Sigmoid colon (tissue), 7 donors: ENCODE measurements around the gene ZNF786. TPM values are rescaled to one million over a fixed set of nuclear protein-coding genes. Genes with fewer than 3 reads are reported as not detected.

ENCODE experiments used
- DNase-seq: peaks from one replicate; pipeline ENCODE4 v3.0.0-alpha.2; 2019
- H3K27ac ChIP-seq, 4 donors: fragments of 200-600 bp; sonication (generic); one replicate each; pipeline ENCODE4 v1.5.1; 2016 to 2019; ENCODE audit warnings: mild to moderate bottlenecking in 1 of 4
- H3K27me3 ChIP-seq, 3 donors: fragments of 200-600 bp; sonication (generic); one replicate each; pipeline ENCODE4 v1.5.1; 2019; ENCODE audit warnings: mild to moderate bottlenecking in 1 of 3
- H3K36me3 ChIP-seq, 4 donors: fragments of 200-600 bp; sonication (generic); one replicate each; pipeline ENCODE4 v1.5.1; 2016 to 2019
- H3K4me1 ChIP-seq, 4 donors: fragments of 200-600 bp; sonication (generic); one replicate each; pipeline ENCODE4 v1.5.1; 2017 to 2019
- H3K4me3 ChIP-seq, 4 donors: fragments of 200-600 bp; sonication (generic); one replicate each; pipeline ENCODE4 v1.5.1; 2017 to 2019; ENCODE audit warnings: mild to moderate bottlenecking in 2 of 4, moderate library complexity in 1 of 4
- H3K9me3 ChIP-seq, 4 donors: fragments of 200-600 bp in 3 of 4; sonication (generic) in 3 of 4; one replicate each; pipeline versions ENCODE4 v1.5.1 to v1.6.1; 2013 to 2019
- CTCF ChIP-seq, 4 experiments: fragments of 450-650 bp in 3 of 4; fragments of 200-600 bp in 1 of 4; IDR thresholded peaks; one replicate each; pipeline ENCODE4 v1.5.1; 2016 to 2019; ENCODE audit warnings: antibody characterized with exemption in 4 of 4, mild to moderate bottlenecking in 3 of 4, moderate library complexity in 2 of 4
- EP300 ChIP-seq, 4 donors: sonication (generic); formaldehyde crosslinking; IDR thresholded peaks; one replicate each; pipeline ENCODE4 v1.6.1; 2017; ENCODE audit warnings: antibody characterized with exemption in 4 of 4
- POLR2A ChIP-seq, 2 donors: fragments of 450-650 bp; IDR thresholded peaks; one replicate each; pipeline ENCODE4 v1.6.1; 2016; ENCODE audit warnings: antibody characterized with exemption in 2 of 2, mild to moderate bottlenecking in 2 of 2, moderate library complexity in 2 of 2
- POLR2AphosphoS5 ChIP-seq, 4 donors: sonication (generic); formaldehyde crosslinking; IDR thresholded peaks; one replicate each; pipeline ENCODE4 v1.6.1; 2017; ENCODE audit warnings: antibody characterized with exemption in 4 of 4
- WGBS, 2 donors: extraction: QIAGEN DNeasy Blood & Tissue Kit; methylation state at CpG; one replicate each; pipeline ENCODE4 v1.1.7; 2013; 5-methylcytosine and 5-hydroxymethylcytosine counted together
- intact Hi-C: fragments of 100-400 bp; cut with DNase I; formaldehyde crosslinking; loops from one replicate; pipeline ENCODE4 v1.15.1; 2023
- polyA plus RNA-seq, 3 donors: library from polyadenylated mRNA; stranded (reverse); fragments of 200-250 nt; gene quantifications; one replicate each; pipeline ENCODE4 v1.2.3, GENCODE V29; 2013
- total RNA-seq, 4 donors: library from RNA; depleted of rRNA; stranded (reverse); fragments of >200 nt; gene quantifications; one replicate each; pipeline ENCODE4 v1.1.0, GENCODE V29; 2016
- donor health status: healthy with polysubstance abuse.
- donor health status: Bipolar disorder and iron deficiency.
- donor health status: healthy.

Gene ZNF786
- total and polyA plus RNA-seq, 7 donors = 0.60 to 6.9 (median 3.8) TPM

GRCh38 chr7:149053885-149054284 is 36.6 kb downstream of the ZNF786 start:
- Histone ChIP-seq H3K27ac (no peak overlapping the region), H3K36me3 (no peaks in the 10 kb centered on the region), H3K27me3 (no peaks in the 10 kb centered on the region), H3K4me3 (no peak overlapping the region), H3K4me1 (no peaks in the 10 kb centered on the region), H3K9me3 (no peaks in the 10 kb centered on the region)
- WGBS, 2 donors = 89 to 93% methylated on average over 8 of the region's 8 CpGs
- no peak for DNase-seq
- intact Hi-C loops = no loop called here
- no peak for TF ChIP-seq POLR2AphosphoS5 (IDR thresholded peaks at IDR 0.05)
- no peak for TF ChIP-seq EP300 (IDR thresholded peaks at IDR 0.05)
- no peak for TF ChIP-seq POLR2A (IDR thresholded peaks at IDR 0.05)
- TF ChIP-seq CTCF (IDR thresholded peaks at IDR 0.05) = no peak

- DNase-seq = no peak
- no peaks in the 10 kb centered on the region for H3K36me3 ChIP-seq
- H3K27ac ChIP-seq = no peak overlapping the region
- 92 to 94% methylated on average over 1 of the region's 1 CpG for WGBS, 2 donors
- no peak overlapping the region for H3K4me3 ChIP-seq
- intact Hi-C loops = no loop called here
- TF ChIP-seq EP300 (IDR thresholded peaks at IDR 0.05) (no peak), POLR2AphosphoS5 (IDR thresholded peaks at IDR 0.05) (no peak), POLR2A (IDR thresholded peaks at IDR 0.05) (no peak), CTCF (IDR thresholded peaks at IDR 0.05) (no peak)
- H3K27me3 ChIP-seq = no peaks in the 10 kb centered on the region
- H3K9me3 ChIP-seq = no peaks in the 10 kb centered on the region
- no peaks in the 10 kb centered on the region for H3K4me1 ChIP-seq
Observed at GRCh38 chr7:149053384-149053783, 37.1 kb downstream of the ZNF786 start.

- H3K27ac ChIP-seq = no peak overlapping the region
- WGBS, 2 donors = 96 to 98% methylated on average over 3 of the region's 3 CpGs
- no peaks in the 10 kb centered on the region for H3K27me3 ChIP-seq
- no peaks in the 10 kb centered on the region for H3K4me1 ChIP-seq
- no peaks in the 10 kb centered on the region for H3K9me3 ChIP-seq
- no peaks in the 10 kb centered on the region for H3K36me3 ChIP-seq
- no peak overlapping the region for H3K4me3 ChIP-seq
- no peak for DNase-seq
- TF ChIP-seq EP300 (IDR thresholded peaks at IDR 0.05) (no peak), POLR2AphosphoS5 (IDR thresholded peaks at IDR 0.05) (no peak), CTCF (IDR thresholded peaks at IDR 0.05) (no peak), POLR2A (IDR thresholded peaks at IDR 0.05) (no peak)
- intact Hi-C loops = no loop called here
Observed at GRCh38 chr7:149050941-149051340, 39.6 kb downstream of the ZNF786 start.

GRCh38 chr7:149048805-149049204 is 41.7 kb downstream of the ZNF786 start:
- WGBS, 2 donors = 62 to 77% methylated on average over 3 of the region's 3 CpGs
- intact Hi-C loops = no loop called here
- TF ChIP-seq EP300 (IDR thresholded peaks at IDR 0.05) (no peak), POLR2A (IDR thresholded peaks at IDR 0.05) (no peak), CTCF (IDR thresholded peaks at IDR 0.05) (no peak), POLR2AphosphoS5 (IDR thresholded peaks at IDR 0.05) (no peak)
- no peaks in the 10 kb centered on the region for H3K4me1 ChIP-seq
- H3K4me3 ChIP-seq = no peak overlapping the region
- no peaks in the 10 kb centered on the region for H3K9me3 ChIP-seq
- no peak overlapping the region for H3K27ac ChIP-seq
- no peak for DNase-seq
- no peaks in the 10 kb centered on the region for H3K27me3 ChIP-seq
- H3K36me3 ChIP-seq = no peaks in the 10 kb centered on the region

GRCh38 chr7:149046416-149046815 is 44.1 kb downstream of the ZNF786 start:
- Histone ChIP-seq H3K4me1 (no peaks in the 10 kb centered on the region), H3K4me3 (no peak overlapping the region), H3K27me3 (no peaks in the 10 kb centered on the region), H3K36me3 (no peaks in the 10 kb centered on the region), H3K9me3 (no peaks in the 10 kb centered on the region), H3K27ac (no peak overlapping the region)
- TF ChIP-seq POLR2AphosphoS5 (IDR thresholded peaks at IDR 0.05) (no peak), POLR2A (IDR thresholded peaks at IDR 0.05) (no peak), CTCF (IDR thresholded peaks at IDR 0.05) (no peak), EP300 (IDR thresholded peaks at IDR 0.05) (no peak)
- DNase-seq = no peak
- intact Hi-C loops = no loop called here
- 94 to 96% methylated on average over 2 of the region's 2 CpGs for WGBS, 2 donors
